ENCODE results near the gene MXD3. TPM values are rescaled to one million over a fixed set of nuclear protein-coding genes. Genes with fewer than 3 reads are reported as not detected.

Gene MXD3
- total RNA-seq, 4 donors from 2014 or later = 4.9 to 19.8 (median 13.2) TPM

DNA sequence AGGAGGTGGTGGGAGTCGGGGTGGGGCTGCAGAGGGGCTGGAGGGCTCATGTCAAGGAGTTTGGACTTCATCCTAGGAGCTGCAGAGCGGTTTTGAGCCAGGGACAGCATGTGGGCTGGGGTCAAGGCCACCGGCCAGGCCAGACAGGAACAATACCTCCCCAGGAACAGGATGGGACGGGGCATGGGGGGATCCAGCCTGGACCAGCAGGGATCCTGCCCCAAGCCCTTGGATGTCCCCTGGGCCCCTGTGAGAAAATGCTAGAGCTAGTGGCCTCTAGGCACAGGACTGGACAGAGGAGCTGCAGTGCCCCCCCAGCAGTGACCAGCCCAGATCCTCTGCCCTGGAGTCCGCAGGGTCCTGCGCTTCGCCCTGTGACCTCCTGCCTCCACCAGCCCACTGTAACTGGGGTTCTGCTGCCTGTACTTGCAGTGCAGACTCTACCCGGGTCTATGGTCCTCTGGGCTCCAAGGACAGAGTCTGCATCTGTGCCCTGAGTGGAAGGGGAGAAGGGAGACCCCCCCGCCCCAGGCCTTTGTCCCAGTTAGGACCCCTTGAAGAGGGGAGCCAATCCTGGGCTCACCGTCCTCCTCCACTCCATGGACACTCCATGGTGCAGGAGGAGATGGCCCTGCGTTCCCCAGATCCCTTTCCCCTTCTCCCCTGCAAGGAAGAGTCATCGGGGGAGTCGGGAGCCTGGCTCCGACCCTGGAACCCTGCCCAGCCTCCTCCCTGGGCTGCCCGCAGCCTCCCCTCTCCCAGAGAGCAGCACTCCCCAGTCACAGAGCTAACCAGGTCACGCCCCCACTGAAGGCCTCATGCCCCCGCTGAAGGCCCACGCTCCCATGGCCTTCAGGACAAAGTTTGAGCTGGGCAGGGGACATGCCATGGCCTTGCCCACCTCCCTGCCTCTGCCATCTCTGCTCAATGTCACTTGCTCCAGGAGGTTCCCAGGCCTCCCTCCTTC is 3.0 kb upstream of the MXD3 start:
- H3K4me3 ChIP-seq (ENCODE audit: low read depth, poor library complexity, severe bottlenecking) = no peak overlapping the region
- intact Hi-C loops (cut with DNase I; ENCODE audit: low total_unique reads) = loop anchor here (10.0 kb wide), 1 partner anchor 140 kb away; no protein-coding TSS in a partner anchor
- TF ChIP-seq, protein P1, sequence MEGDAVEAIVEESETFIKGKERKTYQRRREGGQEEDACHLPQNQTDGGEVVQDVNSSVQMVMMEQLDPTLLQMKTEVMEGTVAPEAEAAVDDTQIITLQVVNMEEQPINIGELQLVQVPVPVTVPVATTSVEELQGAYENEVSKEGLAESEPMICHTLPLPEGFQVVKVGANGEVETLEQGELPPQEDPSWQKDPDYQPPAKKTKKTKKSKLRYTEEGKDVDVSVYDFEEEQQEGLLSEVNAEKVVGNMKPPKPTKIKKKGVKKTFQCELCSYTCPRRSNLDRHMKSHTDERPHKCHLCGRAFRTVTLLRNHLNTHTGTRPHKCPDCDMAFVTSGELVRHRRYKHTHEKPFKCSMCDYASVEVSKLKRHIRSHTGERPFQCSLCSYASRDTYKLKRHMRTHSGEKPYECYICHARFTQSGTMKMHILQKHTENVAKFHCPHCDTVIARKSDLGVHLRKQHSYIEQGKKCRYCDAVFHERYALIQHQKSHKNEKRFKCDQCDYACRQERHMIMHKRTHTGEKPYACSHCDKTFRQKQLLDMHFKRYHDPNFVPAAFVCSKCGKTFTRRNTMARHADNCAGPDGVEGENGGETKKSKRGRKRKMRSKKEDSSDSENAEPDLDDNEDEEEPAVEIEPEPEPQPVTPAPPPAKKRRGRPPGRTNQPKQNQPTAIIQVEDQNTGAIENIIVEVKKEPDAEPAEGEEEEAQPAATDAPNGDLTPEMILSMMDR (IDR thresholded peaks at IDR 0.05) = no peak
- no peak for TF ChIP-seq POLR2A (IDR thresholded peaks at IDR 0.05)
- WGBS, 2 donors = 89 to 92% methylated on average over 15 to 17 of the region's 18 CpGs
- no peak for DNase-seq (ENCODE audit: low spot score in 2 of 2)

DNA sequence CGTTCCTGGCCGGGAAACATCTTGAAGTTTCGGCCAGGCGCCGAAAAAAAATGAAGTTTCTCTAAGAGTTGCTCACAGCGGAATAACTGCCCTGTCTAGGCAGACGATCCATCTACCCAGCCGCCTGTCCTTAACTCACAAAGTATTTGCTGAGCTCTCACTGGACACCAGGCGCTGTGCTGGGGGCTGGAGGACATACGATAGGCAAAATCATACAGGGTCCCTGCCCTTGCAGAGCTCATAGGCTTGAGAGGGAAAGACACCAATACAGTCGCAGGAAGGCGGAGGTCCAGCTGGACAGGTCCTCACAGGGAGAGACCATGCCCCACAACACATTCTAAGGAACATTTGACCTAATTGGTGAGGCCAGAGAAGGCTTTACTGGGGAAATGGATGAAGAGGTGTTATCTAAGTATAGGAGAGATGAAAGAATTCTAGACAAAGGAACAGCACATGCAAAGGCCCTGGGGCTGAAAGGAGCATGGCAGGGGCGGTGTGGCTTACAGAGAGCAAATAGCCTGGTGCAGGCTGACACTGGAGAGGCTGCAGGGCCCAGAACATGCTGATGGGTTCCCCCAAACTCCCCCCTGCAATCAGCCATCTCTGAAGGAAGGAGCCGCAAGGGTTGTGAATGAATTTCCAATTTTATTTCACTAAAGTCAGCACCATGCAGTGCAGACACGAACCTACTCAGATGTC is 2.0 kb upstream of the MXD3 start:
- 93 to 95% methylated on average over 15 of the region's 15 CpGs for WGBS, 2 donors
- H3K4me3 ChIP-seq (ENCODE audit: low read depth, poor library complexity, severe bottlenecking) = no peak overlapping the region
- intact Hi-C loops (cut with DNase I; ENCODE audit: low total_unique reads) = loop anchor here (10.0 kb wide), 1 partner anchor 141 kb away; no protein-coding TSS in a partner anchor
- TF ChIP-seq, protein P1 (IDR thresholded peaks at IDR 0.05) = no peak
- TF ChIP-seq POLR2A (IDR thresholded peaks at IDR 0.05) = no peak
- DNase-seq (ENCODE audit: low spot score in 2 of 2) = no peak

DNA sequence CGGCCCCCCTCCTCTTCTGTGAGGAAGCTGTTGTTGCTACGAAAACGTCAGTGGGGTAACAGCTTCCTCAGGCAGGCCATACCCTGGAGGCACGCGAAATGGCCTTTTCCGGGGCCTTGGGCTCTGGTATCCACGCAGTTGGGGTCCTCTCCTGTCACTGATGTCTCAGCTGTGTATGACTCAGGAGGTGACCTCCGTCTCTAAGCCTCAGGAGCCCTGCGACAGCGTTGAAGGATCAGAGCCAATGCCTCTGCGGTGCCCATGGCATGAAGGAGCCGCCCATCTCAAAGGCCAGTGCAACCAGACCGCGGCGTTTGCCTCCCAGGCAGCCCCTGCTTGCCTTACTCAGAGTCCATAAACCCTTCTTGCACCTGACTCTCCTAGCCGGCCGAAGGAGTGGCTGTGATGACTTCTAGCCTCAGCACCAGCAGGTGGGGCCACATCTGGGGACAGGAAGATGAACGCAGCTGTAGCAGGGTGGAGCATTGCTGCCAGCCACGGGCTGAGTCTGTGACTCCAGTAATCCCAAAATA is 1.0 kb upstream of the MXD3 start:
- intact Hi-C loops (cut with DNase I; ENCODE audit: low total_unique reads) = loop anchor here (10.0 kb wide), 1 partner anchor 142 kb away; no protein-coding TSS in a partner anchor
- 1 to 10% methylated on average over 18 to 19 of the region's 19 CpGs for WGBS, 2 donors
- no peak for DNase-seq (ENCODE audit: low spot score in 2 of 2)
- H3K4me3 ChIP-seq (ENCODE audit: low read depth, poor library complexity, severe bottlenecking) = no peak overlapping the region
- TF ChIP-seq POLR2A (IDR thresholded peaks at IDR 0.05) = no peak
- TF ChIP-seq, protein P1 (IDR thresholded peaks at IDR 0.05) = no peak

DNA sequence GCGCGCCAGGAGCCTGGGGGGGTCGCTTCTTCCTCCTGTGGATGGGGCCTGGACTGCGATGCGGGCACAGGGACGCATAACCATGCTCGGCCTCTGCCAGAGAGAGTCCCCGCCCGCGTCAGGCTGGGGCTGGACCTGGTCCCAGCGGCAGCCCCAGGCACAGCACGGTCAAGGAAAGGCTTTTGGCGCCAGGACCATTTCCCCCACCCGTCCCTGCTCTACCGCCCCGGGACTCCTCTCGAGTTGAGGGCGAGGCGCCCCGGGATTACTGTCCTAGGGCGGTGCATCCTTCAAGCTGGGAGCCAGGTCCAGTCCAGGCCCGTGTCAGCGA is 341 bp downstream of the MXD3 start:
- DNase-seq (ENCODE audit: low spot score in 2 of 2) = peak in 1 of 2 donors; percentile 85
- TF ChIP-seq, protein P1 (IDR thresholded peaks at IDR 0.05) = no peak
- no peak for TF ChIP-seq POLR2A (IDR thresholded peaks at IDR 0.05)
- intact Hi-C loops (cut with DNase I; ENCODE audit: low total_unique reads) = loop anchor here (10.0 kb wide), 1 partner anchor 143 kb away; no protein-coding TSS in a partner anchor
- peak overlapping the region; percentile 34 for H3K4me3 ChIP-seq (ENCODE audit: low read depth, poor library complexity, severe bottlenecking)
- 0 to 7% methylated on average over 7 to 17 of the region's 23 CpGs for WGBS, 2 donors

DNA sequence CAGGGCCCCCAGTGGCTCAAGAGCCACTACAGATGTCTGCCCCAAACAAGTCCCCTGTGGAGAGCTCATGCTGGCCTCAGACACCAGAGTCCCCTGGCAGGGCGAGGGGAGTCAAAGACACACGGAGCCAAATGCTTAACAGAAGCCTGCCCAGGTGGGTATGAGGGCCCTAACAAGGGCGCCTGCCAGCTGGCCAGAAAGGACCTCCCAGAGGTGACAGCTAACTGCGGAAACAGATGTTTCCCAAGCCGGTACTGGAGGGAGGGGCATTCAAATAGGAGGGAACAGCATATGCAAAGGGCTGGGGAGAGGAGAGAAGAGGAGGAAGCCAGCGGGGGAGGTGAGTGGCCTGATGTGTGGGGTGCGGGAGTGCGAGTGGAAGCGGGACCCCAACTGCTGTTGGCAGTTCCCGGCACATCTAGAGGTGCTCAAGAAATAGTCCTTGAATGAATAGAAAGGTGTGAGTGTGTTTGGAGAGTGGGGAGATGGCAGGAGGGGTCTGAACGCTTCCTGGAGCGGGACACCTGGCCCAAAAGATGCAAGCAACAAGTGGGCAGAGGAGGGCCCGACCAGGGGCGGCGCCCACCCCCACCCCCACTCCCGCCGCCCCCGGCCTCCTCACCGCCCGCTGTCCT is 824 bp downstream of the MXD3 start:
- DNase-seq (ENCODE audit: low spot score in 2 of 2) = peak in 1 of 2 donors; percentile 86
- 17 to 22% methylated on average over 19 to 20 of the region's 20 CpGs for WGBS, 2 donors
- TF ChIP-seq POLR2A (IDR thresholded peaks at IDR 0.05) = no peak
- TF ChIP-seq, protein P1 (IDR thresholded peaks at IDR 0.05) = no peak
- intact Hi-C loops (cut with DNase I; ENCODE audit: low total_unique reads) = loop anchor here (10.0 kb wide), 1 partner anchor 144 kb away; no protein-coding TSS in a partner anchor
- H3K4me3 ChIP-seq (ENCODE audit: low read depth, poor library complexity, severe bottlenecking) = no peak overlapping the region
